Erythroblast (primary cell): ENCODE data around the gene CPNE2.

Experiments used
- GATA1 ChIP-seq: IDR thresholded peaks from 2 replicates; pipeline ENCODE4 v1.6.1; 2011; ENCODE audit warnings: low read depth, mild to moderate bottlenecking, control low read depth, low read length, moderate library complexity
- POLR2A ChIP-seq: IDR thresholded peaks from 2 replicates; pipeline ENCODE4 v1.6.1; 2011; ENCODE audit warnings: mild to moderate bottlenecking, low read length

GRCh38 chr16:57157533-57157932 is 65.2 kb downstream of the CPNE2 start:
- TF ChIP-seq POLR2A (no peak), GATA1 (no peak)
